ENCODE measurements around the gene CNTNAP2.
"Not testable (repeated sequence)": the region's sequence is repeated elsewhere in the genome, so short reads cannot be mapped to it uniquely, and the experiment has no call there.

CNTNAP2 gene

DNA sequence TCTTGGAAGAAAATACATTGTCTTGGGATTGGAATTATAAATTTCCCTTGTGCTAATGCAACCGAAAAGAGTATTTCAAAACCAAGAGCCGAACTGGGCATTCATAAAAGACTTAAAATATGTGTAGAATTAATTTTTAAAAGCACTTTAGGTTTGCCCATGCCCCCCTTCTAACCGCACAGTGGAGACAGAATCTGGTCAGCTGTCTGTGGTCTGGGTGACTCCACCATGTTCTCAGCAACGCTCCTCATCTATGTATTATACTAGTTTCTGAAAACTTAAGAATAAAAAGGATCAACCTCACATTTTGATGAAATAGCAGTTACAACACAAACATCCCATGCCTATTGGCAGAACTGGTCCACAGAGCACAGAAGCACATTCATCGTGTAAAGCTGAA is 2281.4 kb downstream of the CNTNAP2 start:
- no peak for DNase-seq (ENCODE audit: low read depth)

DNA sequence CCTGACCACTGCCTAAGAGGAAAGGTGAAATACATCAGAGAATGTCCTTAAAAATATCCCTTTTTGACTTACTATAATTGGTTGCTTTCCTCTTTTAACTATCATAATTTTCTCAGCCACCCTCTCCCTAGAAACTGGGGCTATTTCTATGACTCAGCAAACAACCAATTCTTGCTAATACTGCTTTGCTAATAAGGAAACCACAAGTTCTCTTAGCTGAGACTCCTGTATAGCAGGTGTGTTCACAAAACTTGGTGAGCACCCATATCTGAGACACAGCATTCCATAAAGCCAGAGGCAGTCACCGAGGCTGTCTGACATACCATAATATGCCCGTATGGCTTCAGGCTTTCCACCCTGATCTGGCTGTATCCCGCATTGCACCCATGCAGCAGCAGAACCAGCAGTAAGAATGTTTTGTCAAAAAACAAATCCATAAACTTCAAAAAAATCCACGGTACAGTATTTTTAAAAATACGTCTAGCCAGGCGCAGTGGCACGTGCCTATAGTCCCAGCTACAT is 2282.3 kb downstream of the CNTNAP2 start:
- no peak for DNase-seq (ENCODE audit: low read depth)

DNA sequence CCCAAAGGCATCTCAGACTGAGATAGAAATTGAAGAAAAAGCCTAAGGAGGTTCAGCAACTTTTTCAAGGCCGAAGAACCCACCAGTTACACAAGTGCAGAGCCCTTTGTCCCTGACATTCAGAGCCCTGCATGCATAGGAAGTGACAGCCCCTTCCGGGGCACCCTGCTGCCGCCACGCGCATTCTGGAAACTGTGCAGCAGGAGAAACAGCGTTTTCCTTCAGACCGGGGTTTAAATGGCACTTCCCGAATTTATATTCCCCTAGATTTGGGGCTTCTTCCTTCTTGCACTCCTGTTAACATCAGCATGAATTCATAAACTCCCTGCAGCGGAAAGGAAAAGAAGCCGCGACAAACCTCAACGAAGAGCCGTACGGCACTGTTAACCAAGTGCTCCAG is 2283.5 kb downstream of the CNTNAP2 start:
- no peak for DNase-seq (ENCODE audit: low read depth)

- no peak for DNase-seq (ENCODE audit: low read depth)
Measured at GRCh38 chr7:148402159-148402558, 2285.6 kb downstream of the CNTNAP2 start.

- no peak for DNase-seq (ENCODE audit: low read depth)
Measured at GRCh38 chr7:148403466-148403993, 2286.9 kb downstream of the CNTNAP2 start.

GRCh38 chr7:148408307-148408706 is 2291.7 kb downstream of the CNTNAP2 start:
- no peak for DNase-seq (ENCODE audit: low read depth)

- DNase-seq (ENCODE audit: low read depth) = no peak
Measured at GRCh38 chr7:148410905-148411304, 2294.3 kb downstream of the CNTNAP2 start.

DNA sequence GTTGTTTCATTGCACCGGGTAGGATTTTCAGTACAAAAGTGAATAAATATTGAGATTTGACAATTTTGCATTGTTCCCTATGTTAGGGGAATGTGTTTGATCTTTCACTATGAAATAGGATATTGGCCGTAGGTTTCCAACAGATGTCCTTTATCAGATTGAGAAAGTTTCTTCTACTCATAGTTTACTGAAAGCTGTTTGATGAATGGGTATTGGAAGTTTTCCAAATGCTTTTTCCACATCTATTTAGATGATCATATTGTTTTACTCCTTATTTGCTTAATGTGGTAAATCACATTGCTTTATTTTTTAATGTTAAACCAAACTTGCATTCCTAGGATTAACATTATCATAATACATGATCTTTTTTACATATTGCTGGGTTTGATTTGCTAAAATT is 2296.1 kb downstream of the CNTNAP2 start:
- no peak for DNase-seq (ENCODE audit: low read depth)

GRCh38 chr7:148419856-148420832 is 2303.5 kb downstream of the CNTNAP2 start:
- DNase-seq (ENCODE audit: low read depth) = no peak

- no peak for DNase-seq (ENCODE audit: low read depth)
Measured at GRCh38 chr7:148422030-148422429, 2305.4 kb downstream of the CNTNAP2 start.

DNA sequence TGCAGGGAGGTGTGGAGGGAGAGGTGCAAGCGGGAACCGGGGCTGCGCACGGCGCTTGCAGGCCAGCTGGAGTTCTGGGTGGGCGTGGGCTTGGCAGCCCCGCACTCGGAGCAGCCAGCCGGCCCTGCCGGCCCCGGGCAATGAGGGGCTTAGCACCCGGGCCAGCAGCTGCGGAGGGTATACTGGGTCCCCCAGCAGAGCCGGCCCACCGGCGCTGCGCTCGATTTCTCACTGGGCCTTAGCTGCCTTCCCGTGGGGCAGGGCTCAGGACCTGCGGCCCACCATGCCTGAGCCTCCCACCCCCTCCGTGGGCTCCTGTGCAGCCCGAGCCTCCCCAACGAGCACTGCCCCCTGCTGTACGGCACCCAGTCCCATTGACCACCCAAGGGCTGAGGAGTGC is 2309.8 kb downstream of the CNTNAP2 start:
- not testable (repeated sequence) for DNase-seq (ENCODE audit: low read depth)

GRCh38 chr7:148430690-148431089 is 2314.1 kb downstream of the CNTNAP2 start:
- not testable (repeated sequence) for DNase-seq (ENCODE audit: low read depth)

DNA sequence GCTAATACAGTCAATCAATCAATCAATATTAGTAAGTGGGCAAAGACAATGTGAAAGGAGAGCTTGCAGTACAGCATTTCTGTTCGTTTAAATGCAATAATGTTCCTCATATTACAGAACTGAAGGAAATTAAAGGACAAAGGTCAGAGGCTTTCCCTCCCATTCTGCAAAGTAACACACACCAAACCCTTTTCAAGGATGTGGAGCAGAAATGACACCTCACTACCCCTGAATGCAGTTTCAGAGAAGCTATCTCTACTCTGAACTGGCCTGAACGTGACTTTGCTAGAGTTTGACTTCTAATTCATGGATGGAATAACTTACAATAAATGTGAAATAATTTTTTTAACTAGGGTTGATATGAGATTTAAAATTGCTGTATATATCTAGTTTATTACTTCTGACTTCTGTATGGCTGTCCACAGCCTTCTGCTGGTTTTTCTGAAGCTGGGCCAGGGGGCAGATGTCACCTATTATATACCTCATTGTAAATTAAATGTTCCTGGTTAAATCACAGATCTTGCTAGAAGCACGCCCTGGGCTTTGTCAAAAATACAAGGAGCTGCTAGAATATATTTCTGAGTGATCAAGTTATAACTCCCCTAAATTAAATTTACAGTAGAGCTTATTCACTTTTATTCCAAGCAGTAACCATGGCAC is 2317.1 kb downstream of the CNTNAP2 start:
- no peak for DNase-seq (ENCODE audit: low read depth)

- DNase-seq (ENCODE audit: low read depth) = no peak
Measured at GRCh38 chr7:148434181-148434757, 2317.7 kb downstream of the CNTNAP2 start.

DNA sequence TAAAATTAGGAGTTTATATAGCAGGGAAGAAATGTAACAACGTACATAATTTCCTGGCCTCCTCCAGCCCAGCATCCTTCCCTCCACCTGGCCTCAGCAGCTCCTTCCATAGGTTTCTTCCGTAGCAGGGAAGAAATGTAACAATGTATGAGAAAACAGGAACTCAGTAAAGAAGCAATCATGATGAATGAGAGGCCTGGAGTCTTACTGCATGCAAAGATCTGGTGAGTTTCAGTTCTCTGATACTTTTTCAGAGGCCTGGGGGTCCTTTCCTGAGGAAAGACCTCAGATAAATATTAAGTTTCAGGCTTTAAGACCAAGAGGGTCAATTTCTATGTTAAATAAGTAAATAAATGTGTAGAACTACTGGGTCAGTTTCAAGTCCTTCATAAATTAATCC is 2318.3 kb downstream of the CNTNAP2 start:
- no peak for DNase-seq (ENCODE audit: low read depth)

DNA sequence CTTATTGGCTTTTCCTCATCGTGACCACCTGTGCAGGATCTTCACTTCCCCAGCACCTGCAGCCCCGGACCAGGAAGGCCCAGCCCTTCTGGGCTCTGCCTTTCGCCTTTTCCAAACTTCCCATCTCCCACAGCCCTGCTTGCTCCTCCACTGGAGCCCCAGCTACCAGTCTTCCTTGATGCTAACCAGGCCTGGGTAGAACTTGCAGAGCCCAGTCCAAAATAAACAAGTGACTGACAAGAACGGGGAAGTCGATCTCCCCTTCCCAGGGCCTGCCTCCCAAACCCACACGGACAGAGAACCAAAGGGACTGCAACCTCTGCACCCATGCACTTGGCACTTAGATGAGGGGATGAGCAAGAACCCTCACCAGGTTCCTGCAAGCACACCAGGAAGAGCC is 2319.1 kb downstream of the CNTNAP2 start:
- DNase-seq (ENCODE audit: low read depth) = no peak

DNA sequence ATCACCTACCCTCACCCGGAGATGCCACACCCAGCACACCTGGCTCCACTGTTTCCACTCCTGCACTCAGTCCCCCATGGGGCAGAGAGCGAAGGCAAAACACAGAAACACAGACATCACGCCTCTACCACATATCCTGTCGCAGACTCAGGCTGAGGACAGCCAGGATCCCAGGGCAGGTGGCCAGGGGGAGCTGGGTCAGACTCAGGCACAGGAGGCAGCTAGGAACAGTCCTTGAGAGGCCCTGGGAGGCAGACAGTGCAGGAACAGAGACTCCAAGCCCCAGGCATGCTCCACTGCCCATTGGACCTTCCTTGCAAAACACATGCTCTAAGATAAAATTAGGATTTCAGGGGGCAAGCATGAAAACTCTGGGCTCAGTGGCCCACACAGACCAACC is 2319.5 kb downstream of the CNTNAP2 start:
- DNase-seq (ENCODE audit: low read depth) = no peak

DNA sequence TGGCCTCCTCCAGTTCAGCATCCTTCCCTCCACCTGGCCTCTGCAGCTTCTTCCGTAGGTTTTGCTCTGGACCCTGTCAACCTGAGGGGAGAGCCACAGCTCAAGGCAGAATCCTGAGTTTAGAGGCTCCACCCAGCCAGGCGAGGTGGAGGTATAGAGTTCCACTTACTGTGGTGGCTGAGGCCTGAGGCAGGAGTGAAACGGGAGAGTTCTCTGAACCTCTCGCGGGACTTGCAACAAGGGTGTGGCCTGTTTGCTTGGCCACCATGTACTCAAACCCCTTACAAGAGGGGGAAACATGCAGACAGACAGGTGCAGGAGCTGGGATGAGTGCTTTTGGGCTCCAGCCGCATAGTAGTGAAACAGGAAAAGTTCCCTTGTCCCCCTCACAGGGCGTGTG is 2320.0 kb downstream of the CNTNAP2 start:
- no peak for DNase-seq (ENCODE audit: low read depth)

DNA sequence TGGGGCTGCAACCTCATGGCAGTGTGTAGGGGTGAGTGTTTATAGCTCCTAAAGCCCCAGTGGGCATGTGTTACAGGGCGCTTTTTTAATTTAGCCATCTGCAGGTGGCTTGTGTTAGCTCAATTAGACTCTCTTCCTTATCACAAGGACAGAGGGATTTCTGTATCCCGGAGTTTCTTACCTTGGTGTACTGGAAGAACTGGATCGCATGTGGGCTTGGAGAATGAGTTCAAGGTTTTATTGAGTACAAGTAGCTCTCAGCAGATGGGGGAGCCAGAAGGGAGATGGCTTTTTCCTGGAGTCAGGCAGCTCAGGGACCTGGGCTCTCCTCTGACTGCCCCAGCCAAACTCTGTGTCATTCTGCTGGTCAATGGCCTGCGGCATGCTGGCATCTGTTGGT is 2320.4 kb downstream of the CNTNAP2 start:
- no peak for DNase-seq (ENCODE audit: low read depth)

GRCh38 chr7:148442141-148442655 is 2325.6 kb downstream of the CNTNAP2 start:
- DNase-seq (ENCODE audit: low read depth) = no peak

DNA sequence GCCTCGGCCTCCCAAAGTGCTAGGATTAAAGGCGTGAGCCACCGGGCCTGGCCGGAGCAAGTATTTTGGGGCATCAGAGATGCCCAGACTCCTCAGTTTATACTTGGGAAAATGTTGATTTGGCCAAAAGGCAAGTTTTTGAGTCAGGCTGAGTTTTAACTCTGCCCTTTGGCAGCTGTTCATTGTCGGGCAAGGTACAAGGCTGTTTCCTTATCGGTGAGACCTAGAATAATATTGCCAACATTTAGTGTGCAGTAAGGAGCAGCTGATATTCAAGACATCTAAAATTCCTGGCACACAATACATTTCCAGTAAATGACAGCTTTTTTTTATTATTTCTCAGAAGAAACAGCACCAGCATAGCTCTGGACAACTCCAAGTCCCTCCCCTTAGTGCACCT is 2326.3 kb downstream of the CNTNAP2 start:
- DNase-seq (ENCODE audit: low read depth) = no peak
